Endothelial cell of umbilical vein (primary cell): ENCODE results near the gene ERMAP.

Experiments used
- CTCF ChIP-seq, 2 donors: IDR thresholded peaks; 1 replicate in 1 of 2; 2 replicates in 1 of 2; pipeline ENCODE4 v1.5.1; 2011; ENCODE audit warnings: low read length in 2 of 2, mild to moderate bottlenecking in 2 of 2, moderate library complexity in 2 of 2, control low read depth in 1 of 2, inconsistent platforms in 1 of 2, low read depth in 1 of 2; ENCODE audit not compliant: insufficient read depth in 1 of 2; ENCODE audit errors: extremely low read depth in 1 of 2
- EZH2 ChIP-seq: IDR thresholded peaks from 2 replicates; pipeline ENCODE4 v1.6.1; 2012; ENCODE audit warnings: borderline replicate concordance, low read depth, mild to moderate bottlenecking, moderate library complexity, low read length, inconsistent platforms; ENCODE audit not compliant: severe bottlenecking
- GATA2 ChIP-seq: IDR thresholded peaks from 2 replicates; pipeline ENCODE4 v1.7.0; 2011; ENCODE audit warnings: low read depth, mild to moderate bottlenecking, moderate library complexity, mixed read lengths, low read length; ENCODE audit not compliant: insufficient read length, insufficient read depth
- JUN ChIP-seq: IDR thresholded peaks from 2 replicates; pipeline ENCODE4 v1.6.1; 2011; ENCODE audit warnings: borderline replicate concordance, low read depth; ENCODE audit not compliant: insufficient read length, insufficient read depth
- POLR2A ChIP-seq: IDR thresholded peaks from 2 replicates; pipeline ENCODE4 v1.6.1; 2012; ENCODE audit warnings: low read depth, mild to moderate bottlenecking, control low read depth, low read length

GRCh38 chr1:42873670-42874069, 56.7 kb downstream of the ERMAP start:
- TF ChIP-seq CTCF (IDR thresholded peaks at IDR 0.05; ENCODE audit: extremely low read depth in 1 of 2, insufficient read depth in 1 of 2, low read depth in 1 of 2, low read length in 2 of 2) (no peak), GATA2 (no peak), EZH2 (no peak), JUN (no peak), POLR2A (no peak)
